H1 (cell line): ENCODE results near the gene CELSR1.

Experiments
- ASH2L ChIP-seq: fragments of 200-600, 300-600 bp; sonication (generic); IDR thresholded peaks from one replicate; pipeline ENCODE4 v1.7.1; 2017; ENCODE audit warnings: low read length
- CEBPB ChIP-seq: IDR thresholded peaks from 2 replicates; pipeline ENCODE4 v1.6.1; 2012; ENCODE audit warnings: low read depth, low read length
- POLR2A ChIP-seq, 2 experiments: IDR thresholded peaks; 1 replicate in 1 of 2; 2 replicates in 1 of 2; pipeline ENCODE4 v1.6.1; 2011; ENCODE audit warnings: low read depth in 2 of 2, low read length in 2 of 2, mild to moderate bottlenecking in 2 of 2; ENCODE audit errors: control extremely low read depth in 1 of 2
- RXRA ChIP-seq: IDR thresholded peaks from 2 replicates; pipeline ENCODE4 v1.6.1; 2011; ENCODE audit warnings: low read depth, mild to moderate bottlenecking, low read length, moderate library complexity; ENCODE audit not compliant: insufficient read depth
- ZNF274 ChIP-seq: IDR thresholded peaks from 2 replicates; pipeline ENCODE4 v1.7.0; 2012; ENCODE audit warnings: low read length, borderline replicate concordance; ENCODE audit errors: extremely low read depth
- TF ChIP-seq, protein P1 (sequence below), 3 experiments: IDR thresholded peaks; 1 replicate in 2 of 3; 2 replicates in 1 of 3; pipeline versions ENCODE4 v1.5.1 to v1.6.1; 2011; ENCODE audit warnings: low read length in 3 of 3, mild to moderate bottlenecking in 3 of 3, inconsistent platforms in 2 of 3, low read depth in 1 of 3, moderate library complexity in 1 of 3; ENCODE audit not compliant: insufficient read depth in 1 of 3; ENCODE audit errors: control extremely low read depth in 1 of 3
- TF ChIP-seq, protein P2 (sequence below): IDR thresholded peaks from 2 replicates; pipeline ENCODE4 v1.6.1; 2011; ENCODE audit warnings: low read depth, mild to moderate bottlenecking, low read length; ENCODE audit not compliant: insufficient read depth

- TF ChIP-seq, protein P1, sequence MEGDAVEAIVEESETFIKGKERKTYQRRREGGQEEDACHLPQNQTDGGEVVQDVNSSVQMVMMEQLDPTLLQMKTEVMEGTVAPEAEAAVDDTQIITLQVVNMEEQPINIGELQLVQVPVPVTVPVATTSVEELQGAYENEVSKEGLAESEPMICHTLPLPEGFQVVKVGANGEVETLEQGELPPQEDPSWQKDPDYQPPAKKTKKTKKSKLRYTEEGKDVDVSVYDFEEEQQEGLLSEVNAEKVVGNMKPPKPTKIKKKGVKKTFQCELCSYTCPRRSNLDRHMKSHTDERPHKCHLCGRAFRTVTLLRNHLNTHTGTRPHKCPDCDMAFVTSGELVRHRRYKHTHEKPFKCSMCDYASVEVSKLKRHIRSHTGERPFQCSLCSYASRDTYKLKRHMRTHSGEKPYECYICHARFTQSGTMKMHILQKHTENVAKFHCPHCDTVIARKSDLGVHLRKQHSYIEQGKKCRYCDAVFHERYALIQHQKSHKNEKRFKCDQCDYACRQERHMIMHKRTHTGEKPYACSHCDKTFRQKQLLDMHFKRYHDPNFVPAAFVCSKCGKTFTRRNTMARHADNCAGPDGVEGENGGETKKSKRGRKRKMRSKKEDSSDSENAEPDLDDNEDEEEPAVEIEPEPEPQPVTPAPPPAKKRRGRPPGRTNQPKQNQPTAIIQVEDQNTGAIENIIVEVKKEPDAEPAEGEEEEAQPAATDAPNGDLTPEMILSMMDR (IDR thresholded peaks at IDR 0.05; ENCODE audit: control extremely low read depth in 1 of 3, insufficient read depth in 1 of 3, low read depth in 1 of 3, low read length in 3 of 3), result no peak
- TF ChIP-seq CEBPB (no peak), RXRA (no peak), ASH2L (no peak), POLR2A (IDR thresholded peaks at IDR 0.05; ENCODE audit: control extremely low read depth in 1 of 2, low read depth in 2 of 2, low read length in 2 of 2) (no peak), ZNF274 (no peak)
- TF ChIP-seq, protein P2, sequence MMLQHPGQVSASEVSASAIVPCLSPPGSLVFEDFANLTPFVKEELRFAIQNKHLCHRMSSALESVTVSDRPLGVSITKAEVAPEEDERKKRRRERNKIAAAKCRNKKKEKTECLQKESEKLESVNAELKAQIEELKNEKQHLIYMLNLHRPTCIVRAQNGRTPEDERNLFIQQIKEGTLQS, result no peak
Measured at GRCh38 chr22:46556775-46557174, 19.4 kb upstream of the CELSR1 start.
